ENCODE data around the gene PDGFRA.

GRCh38 chr4:54213761-54214160 is 15.3 kb upstream of the PDGFRA start:
- TF ChIP-seq ASH2L (IDR thresholded peaks at IDR 0.05; ENCODE audit: borderline replicate concordance, low read depth) (no peak), ETV6 (conservative IDR thresholded peaks at IDR 0.05 in 1 of 2, IDR thresholded peaks at IDR 0.05 in 1 of 2; ENCODE audit: borderline replicate concordance in 1 of 2, low read depth in 1 of 2) (no peak), SRF (IDR thresholded peaks at IDR 0.05; ENCODE audit: low read depth in 2 of 2, low read length in 2 of 2) (no peak), MEF2A (IDR thresholded peaks at IDR 0.05; ENCODE audit: insufficient read depth, low read depth, low read length) (no peak), CTCF (IDR thresholded peaks at IDR 0.05 in 2 of 3, conservative IDR thresholded peaks at IDR 0.05 in 1 of 3; ENCODE audit: control insufficient read depth in 2 of 3, extremely low read depth in 1 of 3, insufficient read depth in 1 of 3, low read depth in 3 of 3, low read length in 3 of 3) (no peak), SIN3A (IDR thresholded peaks at IDR 0.05; ENCODE audit: low read depth, low read length) (no peak), STAT1 (conservative IDR thresholded peaks at IDR 0.05) (no peak), CREB1 (IDR thresholded peaks at IDR 0.05; ENCODE audit: low read depth) (no peak), POLR2AphosphoS5 (IDR thresholded peaks at IDR 0.05; ENCODE audit: low read length) (no peak)
